Activated naive CD4-positive, alpha-beta T cell treated with anti-CD3 and anti-CD28 coated beads, Interleukin-2, amount 50 U/mL, for 16 hours (primary cell): Measurements from ENCODE around the gene LHFPL2.

ENCODE experiments used
- DNase-seq: peaks from one replicate; pipeline ENCODE4 v3.0.0-alpha.2; 2020

The LHFPL2 gene

GRCh38 chr5:78541086-78541654 lies 107.4 kb downstream of the LHFPL2 start:
- no peak for DNase-seq

DNA sequence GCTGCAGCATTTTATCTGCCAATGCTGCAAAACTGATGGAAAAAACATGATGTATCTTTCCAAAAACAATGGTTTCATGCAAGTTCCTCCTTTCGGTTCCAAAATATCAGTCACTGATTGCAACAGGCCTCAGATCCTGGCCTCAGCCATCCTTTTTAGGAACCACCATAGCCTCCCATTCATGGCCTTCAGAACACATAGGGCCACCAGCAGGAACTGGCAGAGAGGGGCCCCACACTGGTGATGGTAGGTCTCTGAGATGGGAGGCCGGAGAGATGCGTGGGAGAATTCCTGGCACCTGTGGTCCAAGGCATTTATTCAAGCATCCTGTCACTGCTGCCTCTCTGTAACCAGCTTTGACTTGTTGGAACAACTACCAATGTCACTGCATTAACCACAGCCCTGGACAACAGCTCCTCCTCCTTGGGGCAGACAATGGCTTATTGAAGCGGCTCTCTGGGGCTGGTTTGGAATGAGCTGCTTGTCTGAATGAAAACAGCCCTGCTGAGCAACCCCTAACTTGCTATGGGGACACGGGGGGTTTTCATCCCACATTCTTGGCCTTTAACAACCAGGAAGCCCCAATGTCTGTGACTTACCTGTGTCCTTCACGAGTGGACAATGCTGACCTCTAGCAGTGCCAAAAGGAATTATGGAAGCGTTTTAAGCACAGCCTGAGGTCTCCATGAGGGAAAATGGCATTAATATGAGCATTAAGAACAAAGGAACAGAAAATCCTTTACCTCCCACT lies 108.1 kb downstream of the LHFPL2 start:
- DNase-seq, result no peak

GRCh38 chr5:78538240-78538850 lies 110.2 kb downstream of the LHFPL2 start:
- no peak for DNase-seq

GRCh38 chr5:78537821-78538220 lies 110.8 kb downstream of the LHFPL2 start:
- DNase-seq, result no peak

DNA sequence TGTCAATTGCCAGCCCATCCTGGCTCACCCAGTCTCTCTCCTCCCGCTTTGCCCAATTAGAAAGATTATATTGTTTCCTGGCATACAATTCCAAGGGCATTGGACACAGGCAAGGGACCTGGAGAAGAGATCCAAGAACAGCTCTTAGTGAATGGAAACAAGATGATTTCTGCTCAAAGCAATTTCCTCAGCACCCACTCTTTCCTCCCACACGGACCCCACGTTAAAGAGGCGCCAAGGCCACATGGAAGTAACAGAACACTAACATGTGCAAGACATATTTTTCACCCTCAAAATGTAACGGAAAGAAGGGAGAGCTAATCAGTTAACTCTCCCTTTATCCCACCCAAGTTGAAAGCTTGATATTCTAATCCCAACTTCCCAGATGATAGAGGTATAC lies 111.2 kb downstream of the LHFPL2 start:
- DNase-seq, result no peak

DNA sequence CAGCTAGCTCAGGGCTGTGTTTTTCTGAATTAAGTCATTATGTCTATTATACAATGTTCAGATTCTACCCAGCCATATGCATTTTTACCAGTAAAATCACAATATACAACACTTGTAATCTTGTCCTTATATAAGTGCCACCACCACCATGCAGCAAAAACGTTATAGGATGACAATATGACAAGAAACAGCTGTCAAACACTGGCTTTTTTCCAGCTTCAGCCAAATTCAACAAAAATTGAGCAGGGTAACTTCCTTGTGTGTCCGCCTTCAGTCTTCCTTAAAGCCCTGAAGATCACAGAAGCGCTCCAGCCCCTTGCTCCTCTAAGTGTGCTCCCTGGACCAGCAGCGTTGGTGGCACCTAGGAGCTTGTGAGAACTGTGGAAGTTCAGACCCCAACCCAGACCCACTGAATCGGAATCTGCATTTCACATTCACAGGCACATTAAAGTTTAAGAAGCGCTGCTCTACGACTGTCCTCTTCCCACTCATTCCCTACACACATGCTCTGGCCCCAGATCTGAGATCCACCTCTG lies 111.8 kb downstream of the LHFPL2 start:
- no peak for DNase-seq

DNA sequence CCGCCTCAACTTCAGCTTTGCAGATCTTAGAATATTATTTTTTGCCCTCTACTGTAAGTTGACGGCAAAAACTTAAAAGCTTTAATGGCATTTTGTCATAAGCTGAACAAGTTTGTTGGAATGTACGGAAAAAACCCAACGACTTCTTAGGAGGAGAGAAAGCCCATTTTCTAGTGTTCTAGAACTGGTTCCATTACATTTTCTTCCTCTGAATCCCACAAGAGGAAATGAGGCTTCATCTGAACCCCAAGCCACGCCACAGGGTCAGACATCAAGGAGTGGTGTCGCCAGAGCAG lies 113.7 kb downstream of the LHFPL2 start:
- DNase-seq, result no peak

- no peak for DNase-seq
These were observed 114.2 kb downstream of the LHFPL2 start for GRCh38 chr5:78534148-78534904.

DNA sequence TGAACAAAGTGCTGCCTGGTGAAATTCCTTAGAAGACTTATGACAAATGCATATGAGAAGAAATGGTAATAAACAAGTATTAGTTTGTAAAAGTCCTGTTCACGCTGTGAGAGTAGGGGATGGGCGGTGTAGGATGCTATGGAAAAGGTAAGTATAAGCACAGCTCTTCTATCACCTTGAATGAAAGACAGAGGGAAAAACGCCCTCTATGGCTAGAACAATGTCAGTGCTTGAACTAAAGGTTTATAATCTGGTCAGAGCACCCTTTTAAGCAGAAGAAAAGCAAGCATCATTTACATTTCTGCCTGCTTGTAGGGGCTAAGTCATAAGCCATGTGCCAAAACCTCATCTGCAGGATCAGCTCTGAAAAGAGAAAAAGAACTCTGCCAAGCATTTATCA lies 115.2 kb downstream of the LHFPL2 start:
- no peak for DNase-seq

DNA sequence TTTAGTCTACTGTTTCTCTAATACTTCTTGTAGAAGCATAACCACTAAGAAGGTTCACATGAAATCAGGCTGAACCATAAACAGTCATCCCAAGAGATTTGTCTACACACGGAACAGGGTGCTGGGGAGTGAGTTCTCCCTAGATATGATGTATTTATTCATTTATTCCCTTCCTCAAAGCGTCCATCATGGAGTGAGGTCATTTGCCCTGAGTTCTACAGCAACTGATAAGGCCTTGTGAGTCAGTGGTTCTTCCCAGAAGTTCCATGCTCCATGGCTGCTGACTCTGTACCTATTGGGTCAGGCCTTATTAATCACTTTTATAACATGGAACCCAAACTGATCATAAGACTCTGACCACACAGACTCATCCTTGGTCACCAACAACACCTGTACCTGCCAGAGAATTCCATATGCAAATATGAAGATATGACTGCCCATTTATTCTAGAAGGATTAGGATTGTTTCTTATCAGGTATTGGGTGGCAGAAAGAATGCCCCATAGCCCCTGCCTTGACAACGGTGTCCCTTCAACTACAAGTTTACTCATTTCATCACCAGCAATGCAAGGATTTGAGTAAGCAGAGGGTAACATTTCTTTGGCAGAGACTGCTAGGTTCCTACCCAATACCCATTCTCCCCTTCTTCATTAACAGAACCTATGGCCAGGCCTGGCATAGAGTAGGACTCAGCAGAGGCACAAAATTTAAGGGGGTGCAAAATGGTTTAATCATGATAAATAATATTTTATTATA lies 118.1 kb downstream of the LHFPL2 start:
- DNase-seq, result no peak

DNA sequence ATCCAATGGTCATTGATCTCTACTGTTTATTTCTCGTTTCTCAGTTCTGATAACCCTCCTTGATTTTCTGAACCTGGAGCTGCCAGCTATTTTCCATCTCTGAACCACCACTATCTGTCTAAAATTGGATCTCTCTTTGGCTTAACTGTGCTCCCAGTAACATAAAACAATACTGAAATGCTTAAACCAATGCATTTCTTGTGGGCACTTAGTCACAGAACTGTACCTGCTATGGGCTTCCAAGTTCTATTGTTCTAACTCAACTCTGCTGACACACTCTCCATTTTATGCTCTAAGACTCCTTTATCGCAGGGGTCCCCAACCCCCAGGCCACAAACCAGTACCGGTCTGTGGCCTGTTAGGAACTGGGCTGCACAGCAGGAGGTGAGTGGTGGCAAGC lies 120.6 kb downstream of the LHFPL2 start:
- no peak for DNase-seq

DNA sequence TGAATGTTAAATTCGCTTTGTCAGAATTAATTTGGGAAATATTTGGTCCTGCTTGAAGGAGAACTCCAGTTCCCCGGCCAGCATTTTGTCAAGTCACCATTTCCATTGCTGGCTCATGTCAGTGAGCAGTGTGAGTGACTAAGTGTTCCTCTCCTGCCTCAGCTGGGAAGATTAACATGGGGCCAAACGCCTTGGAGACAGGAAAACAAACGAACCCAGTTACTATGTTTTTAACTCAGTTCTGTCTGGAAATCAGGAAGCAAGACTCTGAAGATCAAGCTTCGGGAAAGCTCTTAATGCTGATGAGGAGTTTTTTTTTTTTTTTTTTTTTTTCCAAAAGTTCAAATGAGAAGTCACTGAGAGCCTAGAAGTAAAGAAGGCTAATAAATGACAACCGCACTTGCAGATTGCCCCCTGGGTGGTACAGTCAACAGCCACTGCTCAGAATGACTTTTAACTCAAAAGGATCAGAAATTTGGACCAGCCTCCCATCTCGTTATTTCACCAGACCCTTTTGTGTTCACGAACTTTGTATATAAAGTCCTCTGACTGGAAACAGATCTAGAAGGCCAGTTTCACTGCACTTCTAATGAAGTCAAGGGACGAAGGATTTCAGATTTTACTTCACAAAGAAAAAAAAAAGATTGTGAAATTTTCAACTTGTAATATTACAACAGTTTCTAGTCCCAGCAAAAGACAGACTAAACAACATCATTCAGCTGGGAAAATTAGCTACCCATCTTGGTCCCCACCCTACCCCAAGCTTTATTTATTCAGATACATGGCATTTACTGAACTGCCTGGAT lies 121.3 kb downstream of the LHFPL2 start:
- DNase-seq, result no peak

GRCh38 chr5:78526049-78526525 lies 122.5 kb downstream of the LHFPL2 start:
- DNase-seq, result no peak

- no peak for DNase-seq
These were observed 125.0 kb downstream of the LHFPL2 start for GRCh38 chr5:78523314-78524193.

DNA sequence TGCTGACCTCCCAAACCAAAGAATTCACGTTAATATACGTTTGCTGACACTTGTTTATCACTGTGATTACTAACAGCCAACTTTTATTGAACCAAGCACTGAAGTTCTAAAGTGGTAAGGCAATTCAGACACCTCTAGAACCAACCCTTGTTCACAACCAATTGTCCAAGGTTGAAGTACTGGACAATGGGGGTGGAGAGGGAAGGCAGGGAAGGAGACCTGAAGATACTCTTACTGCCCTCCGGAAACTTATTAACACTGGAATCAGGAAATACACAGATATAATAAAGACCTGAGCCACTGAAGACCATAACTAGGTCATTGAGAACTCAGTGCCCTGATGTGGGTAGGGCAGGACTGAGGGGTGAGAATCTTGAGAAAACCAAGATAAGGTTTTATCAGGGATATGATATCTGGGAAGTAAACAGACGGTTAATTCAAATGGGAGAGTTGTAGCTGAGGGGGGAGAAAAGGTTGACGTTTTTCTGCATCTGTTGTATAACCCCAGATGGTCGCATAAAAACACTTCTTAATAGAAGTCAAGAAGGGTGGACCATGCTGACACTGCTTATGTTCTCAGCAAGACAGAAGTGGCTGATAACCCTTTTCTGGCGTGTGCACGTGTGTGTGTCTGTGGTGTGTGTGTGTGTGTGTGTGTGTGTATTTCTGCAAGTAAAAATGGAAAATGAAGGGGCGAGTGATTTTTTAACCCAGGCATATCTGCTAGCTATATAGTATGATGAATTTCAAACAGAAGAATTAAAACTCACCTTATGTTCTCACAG lies 125.9 kb downstream of the LHFPL2 start:
- no peak for DNase-seq

DNA sequence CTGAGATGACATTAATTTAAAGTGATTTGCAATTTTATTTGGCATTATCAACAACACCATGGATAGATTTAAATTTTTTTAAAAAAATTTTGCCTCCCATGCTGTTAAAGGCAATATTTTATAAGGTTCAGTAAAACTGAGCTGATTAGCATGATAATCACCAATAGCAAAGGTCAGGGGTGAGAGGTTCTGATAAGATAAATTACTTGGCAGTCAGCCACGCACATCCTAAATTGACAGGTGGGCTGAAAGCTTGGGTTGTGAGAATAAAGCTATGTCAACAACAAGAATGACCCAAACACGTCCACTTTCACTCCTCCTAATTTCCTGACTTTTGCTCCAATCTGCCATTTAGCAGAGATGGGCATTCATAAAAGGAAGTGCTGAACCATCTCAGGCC lies 127.1 kb downstream of the LHFPL2 start:
- DNase-seq, result no peak

GRCh38 chr5:78519198-78519941 lies 129.2 kb downstream of the LHFPL2 start:
- DNase-seq, result no peak

DNA sequence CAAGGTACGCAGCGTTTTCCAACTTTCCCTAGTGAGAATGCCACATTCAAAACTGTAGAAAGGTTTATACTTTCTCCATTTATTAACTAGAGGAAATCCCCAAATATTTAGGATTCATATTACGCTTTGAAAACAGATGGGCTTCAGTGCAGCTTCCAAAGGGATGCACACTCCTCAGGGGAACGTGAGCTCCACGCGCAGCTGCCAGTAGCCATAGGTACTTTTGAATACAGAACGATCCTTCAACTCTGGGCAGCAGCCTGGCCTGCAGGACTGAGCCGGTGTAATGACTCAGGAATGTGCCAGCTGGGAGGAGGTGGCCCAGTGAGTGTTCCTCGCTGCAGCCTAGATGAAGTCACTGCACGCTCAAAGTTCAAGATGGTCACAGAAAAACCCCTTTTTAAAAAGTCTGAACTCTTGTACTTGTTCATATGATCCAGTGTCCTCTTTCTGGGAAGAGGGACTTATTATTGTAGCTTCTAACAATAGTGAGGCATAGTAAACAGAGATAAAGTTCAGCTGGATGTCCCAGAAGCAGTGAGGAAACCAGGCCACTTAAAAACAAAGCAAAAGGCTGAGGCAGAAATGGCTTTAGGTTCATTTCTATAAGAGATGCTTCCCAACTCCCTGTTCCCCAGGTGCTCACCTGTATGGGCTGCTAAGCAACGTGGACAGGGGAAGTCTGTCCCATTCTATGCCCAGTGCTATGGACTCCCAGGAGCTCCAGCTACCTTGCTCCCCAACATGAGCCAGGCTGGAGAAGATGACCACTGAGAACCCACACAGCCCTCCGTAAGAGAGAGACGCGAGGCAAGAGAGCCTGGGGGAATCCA lies 130.0 kb downstream of the LHFPL2 start:
- no peak for DNase-seq
